ENCODE results near the gene GOLIM4. TPM values are rescaled to one million over a fixed set of nuclear protein-coding genes. Genes with fewer than 3 reads are reported as not detected.

GOLIM4 gene
- total RNA-seq, 1 donor from 2014 or later: 50.9 TPM

GRCh38 chr3:167991213-167991612 lies 104.5 kb downstream of the GOLIM4 start:
- no peak overlapping the region for H3K4me3 ChIP-seq
- no peaks in the 10 kb centered on the region for H3K9me3 ChIP-seq
- H3K27me3 ChIP-seq: no peaks in the 10 kb centered on the region
- no peaks in the 10 kb centered on the region for H3K36me3 ChIP-seq
- intact Hi-C loops (cut with DNase I): no loop called here
- DNase-seq (no peak), ATAC-seq (no peak)
- H3K4me1 ChIP-seq: no peaks in the 10 kb centered on the region
- no peak for TF ChIP-seq CTCF (IDR thresholded peaks at IDR 0.05)
- H3K27ac ChIP-seq: no peak overlapping the region

DNA sequence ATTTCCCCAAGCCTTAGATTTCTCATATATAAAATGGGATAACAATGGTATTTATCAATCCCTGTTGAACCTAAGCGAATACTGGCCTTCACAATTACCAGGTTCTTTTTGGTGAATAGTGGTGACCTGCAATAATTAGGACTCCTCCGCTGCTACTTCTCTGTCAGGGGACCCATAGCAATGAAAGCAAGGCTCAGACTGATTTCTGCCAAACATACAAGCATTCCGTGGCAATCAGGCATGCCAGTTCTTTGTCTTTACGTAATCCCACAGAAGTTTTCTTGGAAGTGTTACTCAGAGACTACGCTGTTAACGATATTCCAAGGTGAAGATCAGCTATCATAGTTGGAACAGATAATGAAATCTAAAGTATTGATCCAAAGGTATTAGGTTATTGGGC lies 105.7 kb downstream of the GOLIM4 start:
- TF ChIP-seq CTCF (IDR thresholded peaks at IDR 0.05): no peak
- H3K4me1 ChIP-seq: no peaks in the 10 kb centered on the region
- no peaks in the 10 kb centered on the region for H3K27me3 ChIP-seq
- H3K4me3 ChIP-seq: no peak overlapping the region
- DNase-seq (no peak), ATAC-seq (no peak)
- no peak overlapping the region for H3K27ac ChIP-seq
- H3K36me3 ChIP-seq: no peaks in the 10 kb centered on the region
- no peaks in the 10 kb centered on the region for H3K9me3 ChIP-seq
- intact Hi-C loops (cut with DNase I): no loop called here

DNA sequence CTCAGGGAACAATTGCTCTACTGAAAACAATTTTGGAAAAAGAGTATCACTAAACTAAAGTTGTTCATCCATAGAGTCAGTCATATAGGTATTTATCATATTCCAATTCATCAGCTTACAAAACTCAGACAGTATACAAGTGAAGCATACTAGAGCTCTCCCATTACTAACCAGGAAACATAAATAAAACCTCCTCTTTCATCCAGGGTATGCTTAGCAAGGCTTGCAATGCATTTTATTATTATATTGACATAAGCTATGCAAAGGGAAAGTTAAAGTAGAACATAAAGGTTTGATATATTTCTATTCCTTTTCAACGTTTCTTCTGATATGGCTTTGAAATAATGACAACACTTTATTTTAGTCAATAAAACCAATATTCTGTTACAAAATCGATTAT lies 106.7 kb downstream of the GOLIM4 start:
- intact Hi-C loops (cut with DNase I): no loop called here
- Histone ChIP-seq H3K27me3 (no peaks in the 10 kb centered on the region), H3K4me3 (no peak overlapping the region), H3K27ac (no peak overlapping the region), H3K9me3 (no peaks in the 10 kb centered on the region), H3K4me1 (no peaks in the 10 kb centered on the region), H3K36me3 (no peaks in the 10 kb centered on the region)
- no peak for ATAC-seq
- TF ChIP-seq CTCF (IDR thresholded peaks at IDR 0.05): no peak
- DNase-seq: no peak

DNA sequence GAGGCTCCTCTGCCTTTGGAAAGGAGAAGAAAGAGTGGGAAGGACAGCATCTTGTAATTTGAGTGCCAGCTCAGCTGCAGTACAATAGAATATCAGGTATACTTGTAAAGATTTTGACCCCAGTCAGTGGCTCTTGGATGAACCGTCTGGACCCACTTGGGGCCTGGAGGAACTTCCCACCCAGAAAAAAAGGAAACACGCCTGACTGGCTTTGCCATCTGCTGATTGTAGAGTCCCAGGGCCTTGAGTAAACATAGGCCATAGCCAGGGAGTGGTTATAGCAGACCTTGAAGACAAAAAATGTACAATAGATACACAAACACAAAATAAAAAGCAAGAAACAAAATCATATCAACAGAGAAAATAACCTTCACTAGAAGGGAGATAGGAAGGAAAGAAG lies 112.1 kb downstream of the GOLIM4 start:
- Histone ChIP-seq H3K4me3 (no peak overlapping the region), H3K9me3 (no peaks in the 10 kb centered on the region), H3K4me1 (no peaks in the 10 kb centered on the region), H3K36me3 (no peaks in the 10 kb centered on the region), H3K27ac (no peak overlapping the region), H3K27me3 (no peaks in the 10 kb centered on the region)
- intact Hi-C loops (cut with DNase I): no loop called here
- no peak for TF ChIP-seq CTCF (IDR thresholded peaks at IDR 0.05)
- no peak for DNase-seq
- ATAC-seq: no peak

GRCh38 chr3:167978486-167978885 lies 117.2 kb downstream of the GOLIM4 start:
- TF ChIP-seq CTCF (IDR thresholded peaks at IDR 0.05): no peak
- Histone ChIP-seq H3K27ac (no peak overlapping the region), H3K9me3 (no peaks in the 10 kb centered on the region), H3K4me1 (no peaks in the 10 kb centered on the region), H3K27me3 (no peaks in the 10 kb centered on the region), H3K36me3 (no peaks in the 10 kb centered on the region), H3K4me3 (no peak overlapping the region)
- DNase-seq: no peak
- no peak for ATAC-seq
- intact Hi-C loops (cut with DNase I): no loop called here

DNA sequence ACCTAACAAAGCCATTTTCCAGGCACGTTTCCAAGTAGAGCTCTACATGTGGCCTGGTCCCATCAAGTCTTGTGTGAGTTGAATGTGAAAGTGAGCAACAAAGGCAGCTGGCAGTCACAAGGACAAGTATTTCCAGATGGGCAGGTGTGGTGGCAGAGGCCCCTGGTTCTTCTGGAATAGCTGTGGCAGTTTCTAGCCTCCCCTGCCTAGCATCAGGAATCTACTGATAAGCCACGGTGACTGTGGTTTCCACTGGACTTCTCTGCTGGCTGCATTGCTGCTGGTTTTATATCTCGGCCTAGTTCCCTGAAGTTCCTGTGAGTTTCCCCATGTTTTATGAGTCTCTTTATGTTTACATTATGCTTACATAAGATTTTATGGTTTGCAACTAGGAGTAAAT lies 117.7 kb downstream of the GOLIM4 start:
- TF ChIP-seq CTCF (IDR thresholded peaks at IDR 0.05): no peak
- H3K27me3 ChIP-seq: no peaks in the 10 kb centered on the region
- DNase-seq (no peak), ATAC-seq (no peak)
- no peaks in the 10 kb centered on the region for H3K4me1 ChIP-seq
- H3K36me3 ChIP-seq: no peaks in the 10 kb centered on the region
- H3K27ac ChIP-seq: no peak overlapping the region
- no peaks in the 10 kb centered on the region for H3K9me3 ChIP-seq
- no peak overlapping the region for H3K4me3 ChIP-seq
- intact Hi-C loops (cut with DNase I): no loop called here
